CD4-positive, alpha-beta T cell (primary cell): ENCODE measurements around the gene SLC24A4. TPM values are rescaled to one million over a fixed set of nuclear protein-coding genes. Genes with fewer than 3 reads are reported as not detected.

Source experiments
- ATAC-seq: fragments of 200-7000 bp; cut with Tn5 transposase; one replicate; pipeline ENCODE4 v1.10.0; 2022; ENCODE audit warnings: mild to moderate bottlenecking; ENCODE audit not compliant: poor library complexity
- CTCF ChIA-PET: fragments of 350-600 bp; sonication (Branson Sonifier 250); formaldehyde crosslinking; loops from one replicate; lab custom pipeline; 2021; ENCODE audit warnings: antibody characterized with exemption, inconsistent platforms; lab: Charles Lee
- POLR2A ChIA-PET: fragments of 350-600 bp; sonication (Branson Sonifier 250); formaldehyde crosslinking; loops from one replicate; lab custom pipeline; 2021; ENCODE audit warnings: antibody characterized with exemption, inconsistent platforms; lab: Charles Lee
- DNase-seq, 14 experiments: peaks; one replicate each; pipeline ENCODE4 v3.0.0-alpha.2; 2013 to 2020; ENCODE audit warnings: mixed read lengths in 2 of 14
- H3K27ac ChIP-seq, 2 donors: one replicate each; pipeline versions ENCODE4 v1.5.1 to v1.7.0; 2013; ENCODE audit warnings: low read length in 2 of 2, low read depth in 1 of 2, mild to moderate bottlenecking in 1 of 2
- H3K27me3 ChIP-seq, 2 experiments: 1 replicate in 1 of 2; 2 replicates in 1 of 2; pipeline versions ENCODE4 v1.6.1 to v1.7.0; 2013; ENCODE audit warnings: low read length in 2 of 2, control low read depth in 1 of 2, mild to moderate bottlenecking in 1 of 2, moderate library complexity in 1 of 2; ENCODE audit not compliant: insufficient read depth in 2 of 2, control insufficient read depth in 1 of 2
- H3K36me3 ChIP-seq: one replicate; pipeline ENCODE4 v1.6.1; 2013; ENCODE audit warnings: low read length, control low read depth; ENCODE audit not compliant: insufficient read depth
- H3K4me1 ChIP-seq: one replicate; pipeline ENCODE4 v1.6.1; 2013; ENCODE audit warnings: low read length, control low read depth; ENCODE audit not compliant: insufficient read depth
- H3K4me3 ChIP-seq: one replicate; pipeline ENCODE4 v1.5.1; 2013; ENCODE audit warnings: mild to moderate bottlenecking, low read length, moderate library complexity
- H3K9me3 ChIP-seq, 2 experiments: 1 replicate in 1 of 2; 2 replicates in 1 of 2; pipeline versions ENCODE4 v1.6.1 to v1.7.0; 2013; ENCODE audit warnings: low read length in 2 of 2, mild to moderate bottlenecking in 2 of 2, control low read depth in 1 of 2, moderate library complexity in 1 of 2; ENCODE audit not compliant: control insufficient read depth in 1 of 2, insufficient read depth in 1 of 2
- H3K27ac Mint-ChIP-seq: one replicate; pipeline ENCODE4 v1.8.0; 2020; ENCODE audit warnings: mixed read lengths
- H3K27me3 Mint-ChIP-seq: one replicate; pipeline ENCODE4 v1.8.0; 2021; ENCODE audit warnings: mixed read lengths
- H3K36me3 Mint-ChIP-seq: one replicate; pipeline ENCODE4 v1.8.0; 2021; ENCODE audit warnings: low read depth, mixed read lengths
- H3K4me1 Mint-ChIP-seq: one replicate; pipeline ENCODE4 v1.8.0; 2021; ENCODE audit warnings: low read depth, mixed read lengths
- H3K4me3 Mint-ChIP-seq: one replicate; pipeline ENCODE4 v1.8.0; 2020; ENCODE audit warnings: mild to moderate bottlenecking, mixed read lengths
- H3K9me3 Mint-ChIP-seq: one replicate; pipeline ENCODE4 v1.8.0; 2020; ENCODE audit warnings: mixed read lengths
- intact Hi-C, 2 experiments: fragments of 100-400 bp; cut with DNase I in 1 of 2; cut with micrococcal nuclease in 1 of 2; formaldehyde crosslinking; loops; one replicate each; pipeline versions ENCODE4 v1.15.1 to v1.9.0; 2023 to 2025; cut with DNase I, micrococcal nuclease
- total RNA-seq, 174 experiments: library from RNA in 2 of 174; stranded (reverse) in 2 of 174; gene quantifications; one replicate each; pipeline ENCODE4 v1.2.3 and lab custom pipeline; 2021 to 2026
- TF ChIP-seq, protein P1 (sequence below): fragments of 200-600 bp; IDR thresholded peaks from one replicate; pipeline ENCODE4 v1.8.0; 2022; ENCODE audit warnings: antibody characterized with exemption, mild to moderate bottlenecking

SLC24A4 gene
- total RNA-seq, 2 experiments from 2014 or later = 0.11 to 0.19 TPM

DNA sequence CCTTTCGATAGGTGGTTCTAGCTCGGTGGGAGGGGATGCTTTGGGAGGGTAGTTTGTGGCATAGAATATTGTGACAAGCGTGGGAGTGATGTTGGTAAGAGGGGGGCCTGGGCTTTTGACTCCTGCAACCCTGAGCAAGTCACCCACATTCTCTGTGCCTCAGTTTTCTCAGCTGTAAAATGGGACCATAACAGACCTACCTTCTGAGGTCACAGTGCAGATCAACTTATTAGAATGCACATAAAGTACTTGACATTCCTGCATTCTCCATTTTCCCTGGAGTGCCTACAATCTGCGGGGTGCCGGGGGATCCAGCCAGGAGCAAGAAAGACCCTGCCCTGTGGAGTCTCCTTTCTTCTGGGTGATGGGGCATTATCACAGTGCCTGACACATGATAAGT is 63.2 kb downstream of the SLC24A4 start:
- no peaks in the 10 kb centered on the region for H3K36me3 ChIP-seq
- H3K4me1 ChIP-seq = no peaks in the 10 kb centered on the region
- no peak overlapping the region for H3K4me3 Mint-ChIP-seq
- H3K9me3 Mint-ChIP-seq = no peaks in the 10 kb centered on the region
- no peaks in the 10 kb centered on the region for H3K4me1 Mint-ChIP-seq
- H3K27ac Mint-ChIP-seq = no peak overlapping the region
- H3K9me3 ChIP-seq = no peaks in the 10 kb centered on the region
- no peak for ATAC-seq
- ChIA-PET CTCF (no interaction called here), POLR2A (no interaction called here)
- DNase-seq = no peak
- no peak overlapping the region for H3K27ac ChIP-seq
- no peaks in the 10 kb centered on the region for H3K27me3 ChIP-seq
- TF ChIP-seq, protein P1, sequence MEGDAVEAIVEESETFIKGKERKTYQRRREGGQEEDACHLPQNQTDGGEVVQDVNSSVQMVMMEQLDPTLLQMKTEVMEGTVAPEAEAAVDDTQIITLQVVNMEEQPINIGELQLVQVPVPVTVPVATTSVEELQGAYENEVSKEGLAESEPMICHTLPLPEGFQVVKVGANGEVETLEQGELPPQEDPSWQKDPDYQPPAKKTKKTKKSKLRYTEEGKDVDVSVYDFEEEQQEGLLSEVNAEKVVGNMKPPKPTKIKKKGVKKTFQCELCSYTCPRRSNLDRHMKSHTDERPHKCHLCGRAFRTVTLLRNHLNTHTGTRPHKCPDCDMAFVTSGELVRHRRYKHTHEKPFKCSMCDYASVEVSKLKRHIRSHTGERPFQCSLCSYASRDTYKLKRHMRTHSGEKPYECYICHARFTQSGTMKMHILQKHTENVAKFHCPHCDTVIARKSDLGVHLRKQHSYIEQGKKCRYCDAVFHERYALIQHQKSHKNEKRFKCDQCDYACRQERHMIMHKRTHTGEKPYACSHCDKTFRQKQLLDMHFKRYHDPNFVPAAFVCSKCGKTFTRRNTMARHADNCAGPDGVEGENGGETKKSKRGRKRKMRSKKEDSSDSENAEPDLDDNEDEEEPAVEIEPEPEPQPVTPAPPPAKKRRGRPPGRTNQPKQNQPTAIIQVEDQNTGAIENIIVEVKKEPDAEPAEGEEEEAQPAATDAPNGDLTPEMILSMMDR = no peak
- intact Hi-C loops = no loop called here
- H3K4me3 ChIP-seq = no peak overlapping the region
- no peaks in the 10 kb centered on the region for H3K27me3 Mint-ChIP-seq
- no peaks in the 10 kb centered on the region for H3K36me3 Mint-ChIP-seq

DNA sequence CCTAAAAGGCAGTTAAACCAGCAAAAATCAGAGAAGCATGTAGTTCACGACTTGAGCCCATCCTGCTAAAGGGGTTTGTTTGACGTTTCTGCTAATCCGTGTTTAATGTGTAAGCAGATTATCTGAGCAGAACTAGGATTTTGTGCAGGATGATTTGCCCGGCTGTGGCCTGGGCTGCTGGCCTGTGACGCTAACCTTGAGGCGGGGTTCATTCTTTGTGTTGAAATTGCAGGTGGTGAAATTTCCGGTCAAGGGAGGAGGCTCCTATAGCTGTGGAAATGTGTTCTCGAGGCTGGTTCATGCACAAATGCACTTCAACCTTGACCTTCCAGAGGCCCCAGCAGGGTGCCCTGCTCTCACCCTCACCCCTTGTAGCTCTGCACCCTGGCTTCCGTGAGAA is 63.7 kb downstream of the SLC24A4 start:
- intact Hi-C loops = no loop called here
- Histone ChIP-seq H3K27ac (no peak overlapping the region), H3K27me3 (no peaks in the 10 kb centered on the region), H3K9me3 (no peaks in the 10 kb centered on the region), H3K4me3 (no peak overlapping the region), H3K4me1 (no peaks in the 10 kb centered on the region), H3K36me3 (no peaks in the 10 kb centered on the region)
- POLR2A ChIA-PET = no interaction called here
- H3K36me3 Mint-ChIP-seq = no peaks in the 10 kb centered on the region
- TF ChIP-seq, protein P1 = no peak
- H3K4me3 Mint-ChIP-seq = no peak overlapping the region
- no peaks in the 10 kb centered on the region for H3K27me3 Mint-ChIP-seq
- DNase-seq = peak in 3 of 14 experiments; percentile 26 to 48 (median 38)
- H3K27ac Mint-ChIP-seq = no peak overlapping the region
- ATAC-seq = no peak
- no peaks in the 10 kb centered on the region for H3K9me3 Mint-ChIP-seq
- no peaks in the 10 kb centered on the region for H3K4me1 Mint-ChIP-seq
- CTCF ChIA-PET = no interaction called here

DNA sequence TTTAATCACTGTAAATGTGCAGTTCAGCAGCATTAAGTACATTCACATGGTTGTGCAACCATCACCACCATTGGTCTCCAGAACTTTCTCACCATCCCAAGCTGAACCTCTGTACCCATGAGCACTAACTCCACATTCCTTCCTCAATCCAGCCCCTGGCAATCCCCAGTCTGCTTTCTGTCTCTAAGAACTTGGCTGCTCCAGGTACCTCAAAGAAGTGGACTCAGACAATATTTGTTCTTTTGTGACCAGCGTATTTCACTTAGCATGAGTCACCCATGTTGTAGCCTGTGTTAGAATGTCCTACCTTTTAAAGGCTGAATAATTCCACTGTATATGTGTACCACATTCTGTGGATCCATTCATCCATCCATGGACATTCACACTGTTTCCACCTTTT is 64.6 kb downstream of the SLC24A4 start:
- POLR2A ChIA-PET = no interaction called here
- H3K9me3 ChIP-seq = no peaks in the 10 kb centered on the region
- no peak for DNase-seq
- H3K4me1 ChIP-seq = no peaks in the 10 kb centered on the region
- H3K36me3 ChIP-seq = no peaks in the 10 kb centered on the region
- Mint-ChIP-seq H3K4me1 (no peaks in the 10 kb centered on the region), H3K27ac (no peak overlapping the region), H3K27me3 (no peaks in the 10 kb centered on the region), H3K36me3 (no peaks in the 10 kb centered on the region), H3K4me3 (no peak overlapping the region), H3K9me3 (no peaks in the 10 kb centered on the region)
- H3K27me3 ChIP-seq = no peaks in the 10 kb centered on the region
- intact Hi-C loops = no loop called here
- CTCF ChIA-PET = no interaction called here
- ATAC-seq = no peak
- H3K4me3 ChIP-seq = no peak overlapping the region
- TF ChIP-seq, protein P1 = no peak
- no peak overlapping the region for H3K27ac ChIP-seq
